DND-41 (cell line): ENCODE measurements around the gene C18orf63.

Experiments
- ATAC-seq: fragments of 200-7000 bp; cut with Tn5 transposase; 3 replicates; pipeline ENCODE4 v1.9.1; 2021; ENCODE audit warnings: low read depth; ENCODE audit not compliant: insufficient read depth
- DNase-seq: peaks from one replicate; pipeline ENCODE4 v3.0.0-alpha.2; 2020
- H2AFZ ChIP-seq: 2 replicates; pipeline ENCODE4 v1.6.0; 2012; ENCODE audit warnings: low read depth, low read length
- H3K27ac ChIP-seq: 2 replicates; pipeline ENCODE4 v1.5.1; 2012; ENCODE audit warnings: low read length, inconsistent platforms
- H3K27me3 ChIP-seq: fragments of 200-600 bp; sonication (generic); 2 replicates; pipeline ENCODE4 v1.6.0; 2012; ENCODE audit warnings: low read length, mild to moderate bottlenecking, inconsistent platforms; ENCODE audit not compliant: insufficient read depth, poor library complexity
- H3K36me3 ChIP-seq: 2 replicates; pipeline ENCODE4 v1.5.1; 2012; ENCODE audit warnings: low read length, inconsistent platforms; ENCODE audit not compliant: insufficient read depth
- H3K4me1 ChIP-seq: 2 replicates; pipeline ENCODE4 v1.5.1; 2012; ENCODE audit warnings: mild to moderate bottlenecking, low read length; ENCODE audit not compliant: insufficient read depth
- H3K4me2 ChIP-seq: 2 replicates; pipeline ENCODE4 v1.6.0; 2012; ENCODE audit warnings: mild to moderate bottlenecking, moderate library complexity, low read length, inconsistent platforms; ENCODE audit not compliant: insufficient read depth
- H3K4me3 ChIP-seq, 2 experiments: fragments of 200-600 bp in 1 of 2; shearing (Covaris generic) in 1 of 2; 2 replicates each; pipeline ENCODE4 v1.5.1; 2012 to 2016; ENCODE audit warnings: inconsistent platforms in 2 of 2, low read length in 2 of 2, mild to moderate bottlenecking in 2 of 2, low read depth in 1 of 2, moderate library complexity in 1 of 2
- H3K79me2 ChIP-seq: 2 replicates; pipeline ENCODE4 v1.6.0; 2012; ENCODE audit warnings: low read length, inconsistent platforms; ENCODE audit not compliant: insufficient read depth
- H3K9ac ChIP-seq: 2 replicates; pipeline ENCODE4 v1.6.0; 2012; ENCODE audit warnings: low read depth, mild to moderate bottlenecking, inconsistent platforms, low read length, moderate library complexity
- H3K9me3 ChIP-seq: 2 replicates; pipeline ENCODE4 v1.5.1; 2012; ENCODE audit warnings: low read length, moderate library complexity, mild to moderate bottlenecking, inconsistent platforms; ENCODE audit not compliant: insufficient read depth, severe bottlenecking
- H4K20me1 ChIP-seq: 2 replicates; pipeline ENCODE4 v1.6.0; 2012; ENCODE audit warnings: low read length; ENCODE audit not compliant: insufficient read depth
- CTCF ChIP-seq: IDR thresholded peaks from 2 replicates; pipeline ENCODE4 v1.5.1; 2012; ENCODE audit warnings: borderline replicate concordance, low read length, moderate library complexity, mild to moderate bottlenecking; ENCODE audit not compliant: poor library complexity, severe bottlenecking; ENCODE audit errors: extremely low read depth
- EZH2 ChIP-seq: IDR thresholded peaks from 3 replicates; pipeline ENCODE4 v1.6.1; 2012; ENCODE audit warnings: borderline replicate concordance, low read depth, mild to moderate bottlenecking, moderate library complexity, low read length, inconsistent platforms; ENCODE audit not compliant: severe bottlenecking

C18orf63 gene

GRCh38 chr18:74290021-74290420 is 25.6 kb upstream of the C18orf63 start:
- no peak overlapping the region for H3K27ac ChIP-seq

GRCh38 chr18:74290794-74291471 is 24.7 kb upstream of the C18orf63 start:
- Histone ChIP-seq H3K9me3 (no peaks in the 10 kb centered on the region), H3K9ac (peak overlapping the region; percentile 68), H4K20me1 (peaks cover under 1% of the 10 kb centered on the region; the same call in 1 of the 2 replicates), H3K27me3 (peaks cover 13% of the 10 kb centered on the region), H3K79me2 (peaks cover 13% of the 10 kb centered on the region), H3K36me3 (no peaks in the 10 kb centered on the region), H3K27ac (no peak overlapping the region), H3K4me2 (peak overlapping the region; percentile 82), H3K4me3 (peak overlapping the region; percentile 37 to 89; a peak in 3 of 4 replicates), H2AFZ (no peak overlapping the region), H3K4me1 (peaks cover 22% of the 10 kb centered on the region)
- DNase-seq (no peak), ATAC-seq (no peak)
- TF ChIP-seq EZH2 (no peak), CTCF (no peak)

More at GRCh38 chr18:74290021-74290420, 25.6 kb upstream of the C18orf63 start:
- H3K4me1 ChIP-seq: peaks cover 22% of the 10 kb centered on the region
- no peak for DNase-seq
- H3K36me3 ChIP-seq: no peaks in the 10 kb centered on the region
- H3K4me3 ChIP-seq: no peak overlapping the region
- no peak for TF ChIP-seq CTCF
- no peak for TF ChIP-seq EZH2
- H3K79me2 ChIP-seq: peaks cover 15% of the 10 kb centered on the region
- H3K9me3 ChIP-seq: no peaks in the 10 kb centered on the region
- no peak overlapping the region for H3K4me2 ChIP-seq
- no peak for ATAC-seq
- H3K9ac ChIP-seq: no peak overlapping the region
- H2AFZ ChIP-seq: no peak overlapping the region
- H4K20me1 ChIP-seq: peaks cover 3% of the 10 kb centered on the region; the same call in 1 of the 2 replicates
- peaks cover 13% of the 10 kb centered on the region for H3K27me3 ChIP-seq

- peak overlapping the region; percentile 68 for H3K9ac ChIP-seq
- no peaks in the 10 kb centered on the region; the same call in 1 of the 2 replicates for H4K20me1 ChIP-seq
- no peak for TF ChIP-seq EZH2
- TF ChIP-seq CTCF: no peak
- no peak for DNase-seq
- H3K4me3 ChIP-seq: peak overlapping the region; percentile 37 to 89; a peak in 3 of 4 replicates
- peak overlapping the region; percentile 79 for H2AFZ ChIP-seq
- no peaks in the 10 kb centered on the region for H3K9me3 ChIP-seq
- H3K4me2 ChIP-seq: peak overlapping the region; percentile 82
- H3K79me2 ChIP-seq: peaks cover 11% of the 10 kb centered on the region
- H3K36me3 ChIP-seq: no peaks in the 10 kb centered on the region
- no peak for ATAC-seq
- peak overlapping the region; percentile 75 for H3K27ac ChIP-seq
- H3K27me3 ChIP-seq: peaks cover 12% of the 10 kb centered on the region
- peaks cover 22% of the 10 kb centered on the region for H3K4me1 ChIP-seq
Observed at GRCh38 chr18:74291472-74291770, 24.2 kb upstream of the C18orf63 start.
